Stimulated activated CD8-positive, alpha-beta memory T cell treated with anti-CD3 and anti-CD28 coated beads, Interleukin-12 subunit alpha, Interleukin-12 subunit beta, amount 100 ng/mL, for 4 hours (primary cell): ENCODE results near the gene MRPL55.

Source experiments
- DNase-seq: peaks from one replicate; pipeline ENCODE4 v3.0.0-alpha.2; 2020; ENCODE audit warnings: low read depth

The MRPL55 gene

GRCh38 chr1:228100822-228101613 is 8.1 kb downstream of the MRPL55 start:
- DNase-seq, result no peak

DNA sequence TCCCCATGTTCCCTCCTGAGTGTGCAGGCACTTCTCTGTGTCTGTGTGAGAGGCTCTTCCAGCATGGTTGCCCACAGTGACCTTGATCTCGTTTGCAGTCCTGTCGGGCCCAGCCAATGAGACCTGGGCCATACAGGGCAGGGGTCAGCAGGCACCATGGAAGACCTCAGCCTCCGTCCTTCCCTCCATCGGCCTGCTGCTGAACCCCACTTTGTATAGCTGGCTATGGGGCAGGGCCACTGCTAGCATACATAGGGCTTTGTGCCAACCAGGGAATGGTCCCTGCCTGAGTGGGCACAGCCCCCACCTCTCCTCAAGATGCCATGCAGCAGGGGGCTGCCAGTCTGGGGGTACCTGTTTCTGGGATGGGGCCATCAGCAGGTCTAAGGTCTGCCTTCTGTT is 9.8 kb downstream of the MRPL55 start:
- DNase-seq, result no peak

- no peak for DNase-seq
Observed at GRCh38 chr1:228098323-228098931, 10.7 kb downstream of the MRPL55 start.

DNA sequence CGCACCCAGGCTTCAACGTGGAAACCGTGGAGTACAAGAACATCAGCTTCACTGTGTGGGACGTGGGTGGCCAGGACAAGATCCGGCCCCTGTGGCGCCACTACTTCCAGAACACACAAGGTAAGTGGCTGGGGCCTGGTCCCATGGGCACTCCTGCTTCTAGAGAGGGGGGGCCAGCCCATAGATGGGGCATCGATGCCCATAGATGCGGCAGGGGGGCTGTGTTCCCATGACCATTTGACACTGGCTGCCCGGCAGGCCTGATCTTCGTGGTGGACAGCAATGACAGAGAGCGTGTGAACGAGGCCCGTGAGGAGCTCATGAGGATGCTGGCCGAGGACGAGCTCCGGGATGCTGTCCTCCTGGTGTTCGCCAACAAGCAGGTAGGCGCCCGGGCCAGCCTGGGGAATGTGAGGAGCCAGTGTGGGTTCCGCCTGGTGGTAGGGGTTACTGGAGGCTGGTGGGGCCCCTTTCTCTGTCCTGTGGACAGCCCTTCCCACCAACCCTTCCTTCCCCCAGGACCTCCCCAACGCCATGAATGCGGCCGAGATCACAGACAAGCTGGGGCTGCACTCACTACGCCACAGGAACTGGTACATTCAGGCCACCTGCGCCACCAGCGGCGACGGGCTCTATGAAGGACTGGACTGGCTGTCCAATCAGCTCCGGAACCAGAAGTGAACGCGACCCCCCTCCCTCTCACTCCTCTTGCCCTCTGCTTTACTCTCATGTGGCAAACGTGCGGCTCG is 11.6 kb downstream of the MRPL55 start:
- no peak for DNase-seq

GRCh38 chr1:228096416-228097332 is 12.4 kb downstream of the MRPL55 start:
- DNase-seq, result no peak

- DNase-seq, result no peak
Observed at GRCh38 chr1:228095938-228096337, 13.2 kb downstream of the MRPL55 start.

- DNase-seq, result no peak
Observed at GRCh38 chr1:228095161-228095560, 13.9 kb downstream of the MRPL55 start.

- no peak for DNase-seq
Observed at GRCh38 chr1:228094432-228095016, 14.6 kb downstream of the MRPL55 start.

GRCh38 chr1:228093050-228093906 is 15.8 kb downstream of the MRPL55 start:
- no peak for DNase-seq

DNA sequence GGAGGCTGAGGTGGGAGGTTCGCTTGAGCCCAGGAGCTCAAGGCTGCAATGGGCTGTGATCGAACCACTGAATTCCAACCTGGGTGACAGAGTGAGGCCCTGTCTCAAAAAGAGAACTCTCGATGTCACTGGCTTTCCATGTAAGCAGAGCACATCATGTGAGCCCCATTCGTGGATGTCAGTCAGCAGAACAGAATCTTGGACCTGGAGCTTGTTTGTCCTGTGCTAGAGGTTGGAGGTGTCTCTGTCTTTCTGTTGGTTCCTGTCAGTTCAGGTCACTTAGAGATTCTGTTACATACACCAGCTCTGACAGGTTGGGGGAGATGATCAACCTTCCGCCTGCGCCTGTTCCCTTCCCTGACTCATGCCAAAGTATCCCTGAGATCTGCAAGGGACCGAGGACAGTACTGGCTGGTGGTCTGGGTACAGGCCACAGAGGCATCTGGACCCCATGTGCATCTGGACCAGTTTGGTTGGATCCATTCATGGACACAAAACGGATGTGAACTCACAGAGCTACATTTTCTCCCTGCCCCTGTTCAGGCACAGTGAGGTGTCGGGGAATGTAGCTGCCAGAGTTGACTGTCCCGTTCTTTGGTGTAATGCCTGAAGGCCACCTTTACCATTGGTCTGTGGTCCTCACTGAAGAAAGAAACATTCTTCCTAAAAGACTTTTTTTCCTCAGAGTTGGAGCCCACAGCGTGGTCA is 16.6 kb downstream of the MRPL55 start:
- no peak for DNase-seq

GRCh38 chr1:228091084-228091483 is 18.0 kb downstream of the MRPL55 start:
- no peak for DNase-seq

DNA sequence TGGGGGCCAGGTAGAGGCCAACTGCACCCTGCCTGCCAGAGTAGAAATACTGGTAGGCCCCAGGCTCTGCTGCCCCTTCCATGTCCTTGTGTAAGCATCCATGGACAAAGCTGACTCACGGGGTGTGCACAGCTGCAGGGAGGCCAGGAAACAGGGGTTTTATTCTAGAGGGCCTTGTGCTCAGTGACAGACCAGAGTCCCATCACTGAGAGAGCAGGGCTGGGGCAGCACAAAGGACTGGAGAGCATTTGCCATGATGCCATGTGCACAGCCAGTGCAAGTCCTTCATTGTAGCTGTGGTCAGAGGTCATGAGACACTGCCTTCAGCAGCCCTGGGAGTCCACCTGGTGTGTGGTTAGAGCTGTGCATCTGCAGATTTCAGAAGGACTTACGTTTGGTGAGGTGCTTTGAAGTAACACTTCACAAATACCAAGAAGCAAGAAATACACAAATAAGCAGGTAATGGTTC is 18.5 kb downstream of the MRPL55 start:
- DNase-seq, result no peak

GRCh38 chr1:228089519-228090380 is 19.3 kb downstream of the MRPL55 start:
- no peak for DNase-seq

GRCh38 chr1:228088586-228089498 is 20.3 kb downstream of the MRPL55 start:
- no peak for DNase-seq

DNA sequence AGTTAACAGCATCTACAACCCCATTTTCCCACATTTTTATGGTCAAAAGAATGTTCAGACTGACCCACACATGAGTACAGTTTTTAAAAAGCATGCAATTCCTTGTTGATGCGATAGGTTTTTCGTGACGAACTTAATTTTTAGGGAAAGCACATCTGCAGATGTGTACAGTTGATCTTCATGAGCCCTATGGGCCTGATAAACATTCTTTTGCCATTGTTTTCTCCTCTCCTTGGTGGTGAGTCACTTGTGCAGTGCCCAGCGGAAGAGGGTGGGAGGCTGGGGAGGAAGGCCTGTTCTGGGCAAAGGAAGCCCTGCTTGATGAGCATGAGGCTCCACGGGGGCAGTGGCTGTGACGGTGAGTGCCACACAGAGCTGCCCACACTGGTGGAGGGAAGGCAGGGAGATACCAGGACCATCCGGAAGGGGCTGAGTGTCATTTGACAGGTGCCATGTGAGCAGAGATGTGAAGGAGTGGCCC is 21.3 kb downstream of the MRPL55 start:
- no peak for DNase-seq

GRCh38 chr1:228085287-228085951 is 23.7 kb downstream of the MRPL55 start:
- DNase-seq, result no peak

DNA sequence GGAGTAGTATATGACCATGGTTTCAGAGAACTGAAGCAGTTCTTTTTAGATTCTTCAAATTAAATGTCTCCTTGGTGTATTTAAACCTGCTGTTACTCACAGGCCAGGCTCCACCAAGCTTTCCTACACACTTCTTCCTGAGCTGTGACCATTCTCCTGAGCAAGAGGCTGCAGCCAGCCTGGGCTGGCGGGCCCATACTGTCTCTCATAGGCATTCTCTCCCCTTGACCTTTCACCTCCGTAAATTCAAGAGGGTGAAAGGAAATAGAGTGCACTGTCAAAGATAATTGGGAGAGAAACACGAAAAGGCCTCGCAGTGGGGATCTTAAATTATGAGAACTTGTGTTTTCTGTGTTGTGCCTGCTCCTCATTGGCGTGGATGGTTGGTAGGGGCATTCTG is 24.3 kb downstream of the MRPL55 start:
- no peak for DNase-seq
